Mesothelial cell of epicardium (in vitro differentiated cells): Measurements from ENCODE around the gene SND1. TPM values are rescaled to one million over a fixed set of nuclear protein-coding genes. Genes with fewer than 3 reads are reported as not detected.

Experiments
- DNase-seq, 2 experiments: peaks; one replicate each; pipeline ENCODE4 v3.0.0; 2021; ENCODE audit warnings: low spot score in 2 of 2; ENCODE audit not compliant: unreplicated experiment in 2 of 2
- H3K27ac Mint-ChIP-seq: 2 replicates; pipeline ENCODE4 v1.8.0; 2021; ENCODE audit warnings: mixed read lengths
- H3K27me3 Mint-ChIP-seq: 2 replicates; pipeline ENCODE4 v1.8.0; 2021; ENCODE audit warnings: low read depth, mixed read lengths
- H3K36me3 Mint-ChIP-seq: 2 replicates; pipeline ENCODE4 v1.8.0; 2021; ENCODE audit warnings: mixed read lengths
- H3K4me1 Mint-ChIP-seq: 2 replicates; pipeline ENCODE4 v1.8.0; 2021; ENCODE audit warnings: mixed read lengths
- H3K4me3 Mint-ChIP-seq: 2 replicates; pipeline ENCODE4 v1.8.0; 2021; ENCODE audit warnings: mild to moderate bottlenecking, moderate library complexity, mixed read lengths
- H3K9me3 Mint-ChIP-seq: 2 replicates; pipeline ENCODE4 v1.8.0; 2021; ENCODE audit warnings: mixed read lengths
- CTCF ChIP-seq: fragments of 200-600 bp; sonication (generic); IDR thresholded peaks from one replicate; pipeline ENCODE4 v1.5.0; 2021; ENCODE audit warnings: antibody characterized with exemption; ENCODE audit not compliant: unreplicated experiment
- total RNA-seq: library from RNA; stranded (reverse); gene quantifications from 3 replicates; pipeline ENCODE4 v1.2.1, GENCODE V29; 2021

The SND1 gene
- total RNA-seq, 1 donor from 2014 or later = 211 TPM

- H3K27ac Mint-ChIP-seq = peak overlapping the region; percentile 13
- H3K9me3 Mint-ChIP-seq = no peaks in the 10 kb centered on the region
- peaks cover 9% of the 10 kb centered on the region for H3K36me3 Mint-ChIP-seq
- DNase-seq = no peak
- H3K4me3 Mint-ChIP-seq = no peak overlapping the region
- H3K27me3 Mint-ChIP-seq = no peaks in the 10 kb centered on the region
- no peak for TF ChIP-seq CTCF
- peaks cover 19% of the 10 kb centered on the region for H3K4me1 Mint-ChIP-seq
Observed at GRCh38 chr7:127807340-127807739, 155.3 kb downstream of the SND1 start.

- Mint-ChIP-seq H3K4me3 (no peak overlapping the region), H3K9me3 (no peaks in the 10 kb centered on the region), H3K27ac (no peak overlapping the region), H3K27me3 (no peaks in the 10 kb centered on the region), H3K4me1 (peaks cover 24% of the 10 kb centered on the region), H3K36me3 (peaks cover 9% of the 10 kb centered on the region)
- TF ChIP-seq CTCF = no peak
- DNase-seq = no peak
Observed at GRCh38 chr7:127807829-127808228, 155.8 kb downstream of the SND1 start.

- no peaks in the 10 kb centered on the region for H3K9me3 Mint-ChIP-seq
- no peaks in the 10 kb centered on the region for H3K27me3 Mint-ChIP-seq
- H3K27ac Mint-ChIP-seq = no peak overlapping the region
- no peak overlapping the region for H3K4me3 Mint-ChIP-seq
- no peak for TF ChIP-seq CTCF
- peaks cover 9% of the 10 kb centered on the region for H3K36me3 Mint-ChIP-seq
- no peak for DNase-seq
- peaks cover 33% of the 10 kb centered on the region for H3K4me1 Mint-ChIP-seq
Observed at GRCh38 chr7:127809261-127809702, 157.3 kb downstream of the SND1 start.

- peaks cover 36% of the 10 kb centered on the region for H3K4me1 Mint-ChIP-seq
- peaks cover 9% of the 10 kb centered on the region for H3K36me3 Mint-ChIP-seq
- TF ChIP-seq CTCF = no peak
- H3K9me3 Mint-ChIP-seq = no peaks in the 10 kb centered on the region
- no peak overlapping the region for H3K4me3 Mint-ChIP-seq
- no peak overlapping the region for H3K27ac Mint-ChIP-seq
- DNase-seq = no peak
- H3K27me3 Mint-ChIP-seq = no peaks in the 10 kb centered on the region
Observed at GRCh38 chr7:127810113-127810512, 158.1 kb downstream of the SND1 start.

- H3K36me3 Mint-ChIP-seq = peaks cover 9% of the 10 kb centered on the region
- H3K4me1 Mint-ChIP-seq = peaks cover 36% of the 10 kb centered on the region
- no peaks in the 10 kb centered on the region for H3K27me3 Mint-ChIP-seq
- no peak overlapping the region for H3K4me3 Mint-ChIP-seq
- no peak for DNase-seq
- no peaks in the 10 kb centered on the region for H3K9me3 Mint-ChIP-seq
- no peak overlapping the region for H3K27ac Mint-ChIP-seq
- no peak for TF ChIP-seq CTCF
Observed at GRCh38 chr7:127810696-127811660, 159.0 kb downstream of the SND1 start.
